IMR-90 (cell line): Measurements from ENCODE around the gene AUNIP. TPM values are rescaled to one million over a fixed set of nuclear protein-coding genes. Genes with fewer than 3 reads are reported as not detected.

Experiments
- ATAC-seq: fragments of 200-7000 bp; cut with Tn5 transposase; 2 replicates; pipeline ENCODE4 v1.9.1; 2020; ENCODE audit warnings: low read depth, mild to moderate bottlenecking, moderate library complexity
- BruUV-seq: library from RNA; stranded (reverse); fragments of 400-500 nt; replicated peaks from 2 replicates; lab custom pipeline; 2021; lab: Mats Ljungman, UMichigan
- CTCF ChIA-PET: fragments of 300-600 bp; formaldehyde crosslinking; extraction: SDS; loops from one replicate; lab custom pipeline; 2021; ENCODE audit warnings: antibody characterized with exemption; lab: Yijun Ruan, JAX
- POLR2A ChIA-PET: fragments of 300-600 bp; sonication (Branson Sonifier 250); formaldehyde crosslinking; loops from one replicate; lab custom pipeline; 2022; ENCODE audit warnings: antibody characterized with exemption; ENCODE audit not compliant: unreplicated experiment; lab: Charles Lee
- DNase-seq: peaks from one replicate; pipeline ENCODE4 v3.0.0; 2013
- H2AFZ ChIP-seq: replicated peaks from 2 replicates; pipeline ENCODE3; 2013; ENCODE audit warnings: low read length, mild to moderate bottlenecking; ENCODE audit not compliant: poor library complexity
- H2AK5ac ChIP-seq: 2 replicates; pipeline ENCODE4 v1.6.1; 2013; ENCODE audit warnings: low read depth, low read length, inconsistent platforms
- H2AK9ac ChIP-seq: replicated peaks from 2 replicates; pipeline ENCODE3; 2013; ENCODE audit warnings: mild to moderate bottlenecking, low read depth, low read length, moderate library complexity; ENCODE audit not compliant: poor library complexity
- H2BK120ac ChIP-seq: 2 replicates; pipeline ENCODE4 v1.6.1; 2013; ENCODE audit warnings: low read depth, low read length, inconsistent platforms
- H2BK15ac ChIP-seq: 3 replicates; pipeline ENCODE4 v1.6.1; 2013; ENCODE audit warnings: low read depth, low read length, inconsistent platforms
- H2BK20ac ChIP-seq: 2 replicates; pipeline ENCODE4 v1.6.1; 2013; ENCODE audit warnings: low read depth, mild to moderate bottlenecking, inconsistent platforms, low read length, moderate library complexity
- H2BK5ac ChIP-seq: 2 replicates; pipeline ENCODE4 v1.6.1; 2013; ENCODE audit warnings: mild to moderate bottlenecking, low read depth, low read length, inconsistent platforms; ENCODE audit not compliant: poor library complexity, severe bottlenecking
- H3K14ac ChIP-seq: replicated peaks from 2 replicates; pipeline ENCODE4 v1.6.1; 2013; ENCODE audit warnings: low read depth, low read length, inconsistent platforms
- H3K18ac ChIP-seq: 2 replicates; pipeline ENCODE4 v1.6.1; 2013; ENCODE audit warnings: low read depth, low read length, control low read depth
- H3K23ac ChIP-seq: 2 replicates; pipeline ENCODE4 v1.6.1; 2013; ENCODE audit warnings: low read depth, low read length, inconsistent platforms
- H3K27ac ChIP-seq: 2 replicates; pipeline ENCODE4 v1.5.1; 2013; ENCODE audit warnings: mild to moderate bottlenecking, control low read depth, low read length; ENCODE audit not compliant: insufficient read depth
- H3K27me3 ChIP-seq: 2 replicates; pipeline ENCODE4 v1.6.1; 2013; ENCODE audit warnings: low read length; ENCODE audit not compliant: control insufficient read depth, insufficient read depth
- H3K36me3 ChIP-seq: 2 replicates; pipeline ENCODE4 v1.6.1; 2013; ENCODE audit warnings: low read length, mixed read lengths; ENCODE audit not compliant: control insufficient read depth, insufficient read depth
- H3K4ac ChIP-seq: 2 replicates; pipeline ENCODE4 v1.6.1; 2013; ENCODE audit warnings: low read depth, low read length, inconsistent platforms
- H3K4me1 ChIP-seq: 2 replicates; pipeline ENCODE4 v1.6.1; 2013; ENCODE audit warnings: low read length, mixed read lengths; ENCODE audit not compliant: control insufficient read depth, insufficient read depth
- H3K4me2 ChIP-seq: 2 replicates; pipeline ENCODE4 v1.6.1; 2013; ENCODE audit warnings: low read depth, mild to moderate bottlenecking, control low read depth, low read length, moderate library complexity
- H3K4me3 ChIP-seq: 2 replicates; pipeline ENCODE4 v1.5.1; 2013; ENCODE audit warnings: low read depth, mild to moderate bottlenecking, control low read depth, low read length, moderate library complexity; ENCODE audit not compliant: insufficient read depth
- H3K56ac ChIP-seq: 2 replicates; pipeline ENCODE4 v1.6.1; 2013; ENCODE audit warnings: low read length, inconsistent platforms; ENCODE audit not compliant: insufficient read depth; ENCODE audit errors: extremely low read depth
- H3K79me1 ChIP-seq, 2 experiments: 2 replicates each; pipeline ENCODE4 v1.6.1; 2013; ENCODE audit warnings: low read length in 2 of 2, inconsistent platforms in 1 of 2, low read depth in 1 of 2
- H3K9ac ChIP-seq: 2 replicates; pipeline ENCODE4 v1.6.1; 2013; ENCODE audit warnings: low read depth, low read length, control low read depth
- H3K9me1 ChIP-seq: 2 replicates; pipeline ENCODE4 v1.6.1; 2013; ENCODE audit warnings: low read length, inconsistent platforms; ENCODE audit not compliant: insufficient read depth
- H3K9me3 ChIP-seq: 2 replicates; pipeline ENCODE4 v1.6.1; 2013; ENCODE audit warnings: low read length; ENCODE audit not compliant: control insufficient read depth, insufficient read depth
- H4K20me1 ChIP-seq: 2 replicates; pipeline ENCODE4 v1.6.1; 2013; ENCODE audit warnings: low read length, inconsistent platforms; ENCODE audit not compliant: insufficient read depth
- H4K5ac ChIP-seq: 2 replicates; pipeline ENCODE4 v1.6.1; 2013; ENCODE audit warnings: mild to moderate bottlenecking, low read depth, low read length, control low read depth
- H4K8ac ChIP-seq, 2 experiments: 2 replicates each; pipeline ENCODE4 v1.6.1; 2013; ENCODE audit warnings: low read depth in 2 of 2, low read length in 2 of 2, control low read depth in 1 of 2, inconsistent platforms in 1 of 2
- H4K91ac ChIP-seq: 2 replicates; pipeline ENCODE4 v1.6.1; 2013; ENCODE audit warnings: low read depth, low read length, inconsistent platforms; ENCODE audit not compliant: insufficient read depth
- CEBPB ChIP-seq: IDR thresholded peaks from 2 replicates; pipeline ENCODE4 v1.6.1; 2012; ENCODE audit warnings: low read depth, low read length, improper control_type of control experiment
- CHD1 ChIP-seq: IDR thresholded peaks from 2 replicates; pipeline ENCODE4 v1.6.1; 2012; ENCODE audit warnings: low read depth, low read length, improper control_type of control experiment
- MAFK ChIP-seq: IDR thresholded peaks from 2 replicates; pipeline ENCODE4 v1.6.1; 2012; ENCODE audit warnings: low read depth, low read length, improper control_type of control experiment
- MAZ ChIP-seq: IDR thresholded peaks from 2 replicates; pipeline ENCODE4 v1.6.1; 2012; ENCODE audit warnings: low read depth, mild to moderate bottlenecking, low read length, improper control_type of control experiment, moderate library complexity, borderline replicate concordance
- MXI1 ChIP-seq: IDR thresholded peaks from 2 replicates; pipeline ENCODE4 v1.6.1; 2012; ENCODE audit warnings: low read depth, mild to moderate bottlenecking, low read length, moderate library complexity, borderline replicate concordance
- RCOR1 ChIP-seq: IDR thresholded peaks from 2 replicates; pipeline ENCODE4 v1.6.1; 2012; ENCODE audit warnings: mild to moderate bottlenecking, low read length, improper control_type of control experiment; ENCODE audit not compliant: insufficient replicate concordance
- RFX5 ChIP-seq: IDR thresholded peaks from 2 replicates; pipeline ENCODE4 v1.8.0; 2012; ENCODE audit warnings: low read depth, mild to moderate bottlenecking, low read length, moderate library complexity
- SMC3 ChIP-seq: fragments of 150-350 bp; IDR thresholded peaks from 2 replicates; pipeline ENCODE4 v1.6.1; 2016; ENCODE audit warnings: low read depth, mild to moderate bottlenecking, antibody characterized with exemption, low read length, moderate library complexity
- WGBS, 2 experiments: methylation state at CpG; one replicate each; pipeline versions ENCODE4 v1.1.5 to v1.1.7; 2013; ENCODE audit warnings: missing lambda C conversion rate in 2 of 2; ENCODE audit not compliant: insufficient read length in 1 of 2; ENCODE audit errors: extremely low coverage in 2 of 2; 5-methylcytosine and 5-hydroxymethylcytosine counted together
- dilution Hi-C: fragments of 300-500 bp; cut with HindIII; formaldehyde crosslinking; loops from one replicate; pipeline ENCODE4 v1.14.3; 2018; ENCODE audit warnings: low sequenced_read_pairs; ENCODE audit not compliant: unreplicated experiment
- in situ Hi-C: fragments of 300-500 bp; cut with MboI; formaldehyde crosslinking; loops from 3 replicates; pipeline ENCODE4 v1.14.3; 2019; ENCODE audit warnings: low sequenced_read_pairs, inconsistent platforms, mixed read lengths
- intact Hi-C: fragments of 100-400 bp; cut with micrococcal nuclease; formaldehyde crosslinking; loops from 2 replicates; pipeline ENCODE4 v1.10.0; 2022
- polyA plus RNA-seq, 3 experiments: library from polyadenylated mRNA; depleted of rRNA; stranded (reverse); fragments of >200 nt; gene quantifications; 2 replicates each; pipeline ENCODE4 v1.2.3, GENCODE V29; 2012; ENCODE audit warnings: low replicate concordance in 1 of 3
- total RNA-seq: library from RNA; depleted of rRNA; stranded (reverse); fragments of >200 nt; gene quantifications from 2 replicates; pipeline ENCODE4 v1.2.3, GENCODE V29; 2012

The AUNIP gene
- total and polyA plus RNA-seq, 2 of the 4 experiments (the other 2 are of a cell fraction) = 2.4 to 5.0 TPM

DNA sequence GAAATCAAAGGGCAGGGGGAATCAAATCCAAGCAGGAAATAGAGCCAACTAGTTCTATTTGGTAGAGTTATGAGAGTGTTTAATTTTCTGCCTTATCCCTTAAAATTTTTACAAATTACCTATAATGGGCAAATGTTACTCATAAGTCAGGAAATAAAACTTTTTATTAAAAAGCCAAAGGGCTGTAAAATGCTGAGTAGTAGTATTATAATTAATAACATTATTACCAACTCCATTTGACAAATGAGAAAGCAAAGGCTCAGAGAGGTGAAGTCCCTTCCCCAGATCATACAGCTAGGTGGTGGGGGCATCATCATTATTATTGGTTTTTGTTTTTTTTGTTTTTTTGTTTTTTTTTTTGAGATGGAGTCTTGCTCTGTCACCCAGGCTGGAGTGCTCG lies 55.9 kb downstream of the AUNIP start:
- Histone ChIP-seq H3K36me3 (peaks cover 21% of the 10 kb centered on the region; the same call in 1 of the 2 replicates), H2AK9ac (no peak overlapping the region), H2AFZ (no peak overlapping the region), H3K18ac (no peak overlapping the region), H3K27me3 (no peaks in the 10 kb centered on the region), H3K23ac (no peak overlapping the region), H3K14ac (no peak overlapping the region), H3K9ac (no peak overlapping the region), H2BK120ac (no peak overlapping the region), H3K4me3 (no peak overlapping the region), H3K4me2 (no peak overlapping the region), H4K5ac (no peak overlapping the region), H2BK15ac (no peak overlapping the region), H3K4ac (no peak overlapping the region), H3K4me1 (peaks cover 15% of the 10 kb centered on the region), H4K8ac (no peak overlapping the region), H3K27ac (no peak overlapping the region), H2BK20ac (no peak overlapping the region), H3K9me3 (no peaks in the 10 kb centered on the region), H4K91ac (no peak overlapping the region), H2BK5ac (no peak overlapping the region), H3K9me1 (peaks cover 9% of the 10 kb centered on the region), H2AK5ac (no peak overlapping the region), H4K20me1 (peaks cover 14% of the 10 kb centered on the region), H3K79me1 (peaks cover 28 to 43% of the 10 kb centered on the region in 2 experiments), H3K56ac (no peak overlapping the region)
- BruUV-seq = no TSS peak
- WGBS, 2 experiments = no CpG with 5 or more reads among the region's 1 CpG
- ATAC-seq = no peak
- ChIA-PET CTCF (interaction anchor here (1.5 kb wide), 1 partner anchor 195 kb away, joined by 3 read pairs; no protein-coding TSS in a partner anchor), POLR2A (no interaction called here)
- in situ Hi-C loops = loop anchor here (25.0 kb wide), 2 partner anchors 391 to 566 kb away; partner anchors contain the start of genes RHCE, RSRP1 and SYF2
- DNase-seq = no peak
- intact Hi-C loops = no loop called here
- dilution Hi-C loops = no loop called here
- TF ChIP-seq RCOR1 (no peak), RFX5 (no peak), MAFK (0 out of 2 replicates have a peak, but pooled peaks have one; percentile 23), CEBPB (no peak), SMC3 (no peak), MAZ (no peak), CHD1 (no peak), MXI1 (no peak)
